Subcutaneous adipose tissue (tissue), 4 donors: Measurements from ENCODE around the gene RHBDF1. TPM values are rescaled to one million over a fixed set of nuclear protein-coding genes. Genes with fewer than 3 reads are reported as not detected.

Source experiments
- CTCF ChIP-seq: fragments of 450-650 bp; IDR thresholded peaks from one replicate; pipeline ENCODE4 v1.5.1; 2016; ENCODE audit warnings: low read depth, mild to moderate bottlenecking, control low read depth, antibody characterized with exemption, moderate library complexity
- total RNA-seq, 4 donors: library from RNA; depleted of rRNA; stranded (reverse); fragments of >200 nt; gene quantifications; one replicate each; pipeline ENCODE4 v1.1.0, GENCODE V29; 2016

The RHBDF1 gene
- total RNA-seq, 4 donors from 2014 or later, result 17.2 to 72.7 (median 27.9) TPM

DNA sequence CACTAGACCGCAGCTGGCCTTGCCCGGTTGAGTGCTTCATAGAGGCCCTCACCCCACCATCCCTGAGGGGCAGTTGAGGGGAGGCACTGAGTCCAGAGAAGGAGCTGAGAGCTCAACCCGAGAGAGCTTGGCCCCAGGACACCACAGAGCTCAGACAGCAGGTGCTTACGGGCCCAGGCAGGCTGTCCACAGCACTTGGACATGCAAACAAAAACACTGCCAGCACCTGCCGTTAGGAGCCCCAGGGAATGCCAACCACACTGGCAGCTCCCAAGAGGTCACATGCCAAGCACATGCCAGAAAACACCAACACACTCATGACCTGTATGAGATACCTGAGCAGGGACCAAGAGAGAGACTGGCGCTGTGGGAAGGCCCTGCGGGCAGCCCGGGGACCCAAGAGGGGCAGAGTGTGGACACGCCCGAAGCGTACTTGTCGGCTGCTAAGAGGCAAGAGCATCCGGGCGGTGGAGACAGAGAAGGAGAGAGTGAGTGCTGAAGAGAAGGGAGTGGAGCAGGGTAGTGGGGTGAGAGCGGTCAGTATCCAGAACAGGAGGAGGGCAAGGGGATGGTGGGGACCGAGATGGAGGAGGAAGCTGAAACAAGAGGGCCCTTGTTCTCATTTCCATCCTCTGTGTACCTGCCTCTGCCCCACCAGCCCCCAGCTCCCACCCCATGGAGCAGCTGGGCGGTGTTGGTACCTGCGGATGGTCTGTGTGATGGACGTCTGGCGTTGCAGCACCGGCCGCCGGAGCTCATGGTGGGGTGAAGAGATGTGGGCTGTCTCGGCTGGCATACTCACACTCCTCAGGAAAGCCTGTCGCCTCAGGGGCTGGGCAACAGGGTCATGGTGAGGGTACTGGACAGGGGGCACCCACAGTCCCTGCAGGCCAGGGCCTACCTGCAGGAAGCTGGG, 8.2 kb downstream of the RHBDF1 start:
- no peak for TF ChIP-seq CTCF

GRCh38 chr16:63466-63865, 9.0 kb downstream of the RHBDF1 start:
- TF ChIP-seq CTCF, result no peak

GRCh38 chr16:62968-63391, 9.5 kb downstream of the RHBDF1 start:
- no peak for TF ChIP-seq CTCF

DNA sequence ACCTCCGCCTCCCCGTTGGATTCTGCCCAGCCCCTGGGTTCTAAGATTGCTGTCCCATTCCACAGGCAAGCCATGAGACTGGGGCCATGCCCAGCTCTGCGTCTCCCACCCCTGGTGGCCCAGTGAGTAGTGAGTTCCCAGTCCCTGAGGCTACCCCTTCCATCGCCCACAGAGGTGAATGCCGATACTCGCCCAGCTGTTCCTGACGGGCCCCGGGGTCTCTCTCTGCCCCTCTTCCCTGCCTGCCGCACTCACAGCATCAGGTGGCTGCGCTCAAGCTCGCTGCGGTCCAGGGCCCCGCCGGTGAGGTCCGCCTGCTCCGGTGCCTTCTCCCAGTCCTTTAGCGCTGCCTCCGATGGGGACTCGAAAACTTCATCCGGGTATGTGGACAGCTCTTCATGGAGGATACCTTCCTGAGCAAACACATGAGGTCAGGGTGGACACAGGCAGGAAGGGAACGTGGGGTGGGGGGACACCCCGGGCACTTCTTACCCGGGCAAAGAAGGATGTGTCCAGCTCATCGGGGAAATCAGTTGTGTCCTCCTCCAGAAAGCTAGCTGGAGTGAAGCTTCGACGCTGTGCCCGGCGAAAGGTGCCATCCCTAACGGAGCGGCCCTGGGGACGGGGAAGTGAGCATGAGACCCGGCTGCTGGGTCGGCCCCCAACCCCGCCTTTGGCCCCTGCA, 10.0 kb downstream of the RHBDF1 start:
- no peak for TF ChIP-seq CTCF

GRCh38 chr16:61879-62281, 10.6 kb downstream of the RHBDF1 start:
- no peak for TF ChIP-seq CTCF

- no peak for TF ChIP-seq CTCF
Measured at GRCh38 chr16:60929-61878, 11.2 kb downstream of the RHBDF1 start.
